Measurements from ENCODE around the gene CYP19A1.

GRCh38 chr15:51371266-51371665, 32.9 kb upstream of the CYP19A1 start:
- no peak for TF ChIP-seq POLR2A (IDR thresholded peaks at IDR 0.05; ENCODE audit: low read depth, low read length)
- TF ChIP-seq POLR2AphosphoS5 (IDR thresholded peaks at IDR 0.05; ENCODE audit: low read depth, low read length) = no peak
